Measurements from ENCODE around the gene CLASP1.

The CLASP1 gene

DNA sequence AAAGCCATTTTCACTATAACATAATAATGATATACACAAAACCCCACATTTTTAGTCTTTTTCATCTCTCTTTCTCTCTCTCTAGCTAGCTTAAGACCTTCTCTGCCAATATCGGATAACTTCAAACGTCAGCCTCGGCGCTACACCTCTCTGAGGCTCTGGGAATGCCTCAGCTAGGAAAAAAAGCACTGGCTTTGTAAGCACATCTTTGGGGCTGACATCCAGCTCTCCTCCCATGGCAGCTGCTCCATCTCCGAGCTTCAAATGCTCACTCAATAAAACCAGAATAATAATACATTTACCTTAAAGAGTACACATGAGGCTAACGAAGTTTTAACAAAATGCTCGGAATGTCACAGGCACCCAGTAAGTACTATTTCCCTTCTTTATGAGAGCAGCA lies 107.8 kb downstream of the CLASP1 start:
- Histone ChIP-seq H3K27ac (replicated peaks) (no peak overlapping the region), H3K27me3 (ENCODE audit: insufficient read depth, poor library complexity, severe bottlenecking) (no peaks in the 10 kb centered on the region), H3K4me3 (replicated peaks; ENCODE audit: insufficient read depth, low read length) (no peak overlapping the region)
- no peak for DNase-seq (ENCODE audit: low read depth in 1 of 2, low spot score in 1 of 2)
- TF ChIP-seq SPI1 (IDR thresholded peaks at IDR 0.05; ENCODE audit: borderline replicate concordance, low read depth): no peak
- TF ChIP-seq, protein P1, sequence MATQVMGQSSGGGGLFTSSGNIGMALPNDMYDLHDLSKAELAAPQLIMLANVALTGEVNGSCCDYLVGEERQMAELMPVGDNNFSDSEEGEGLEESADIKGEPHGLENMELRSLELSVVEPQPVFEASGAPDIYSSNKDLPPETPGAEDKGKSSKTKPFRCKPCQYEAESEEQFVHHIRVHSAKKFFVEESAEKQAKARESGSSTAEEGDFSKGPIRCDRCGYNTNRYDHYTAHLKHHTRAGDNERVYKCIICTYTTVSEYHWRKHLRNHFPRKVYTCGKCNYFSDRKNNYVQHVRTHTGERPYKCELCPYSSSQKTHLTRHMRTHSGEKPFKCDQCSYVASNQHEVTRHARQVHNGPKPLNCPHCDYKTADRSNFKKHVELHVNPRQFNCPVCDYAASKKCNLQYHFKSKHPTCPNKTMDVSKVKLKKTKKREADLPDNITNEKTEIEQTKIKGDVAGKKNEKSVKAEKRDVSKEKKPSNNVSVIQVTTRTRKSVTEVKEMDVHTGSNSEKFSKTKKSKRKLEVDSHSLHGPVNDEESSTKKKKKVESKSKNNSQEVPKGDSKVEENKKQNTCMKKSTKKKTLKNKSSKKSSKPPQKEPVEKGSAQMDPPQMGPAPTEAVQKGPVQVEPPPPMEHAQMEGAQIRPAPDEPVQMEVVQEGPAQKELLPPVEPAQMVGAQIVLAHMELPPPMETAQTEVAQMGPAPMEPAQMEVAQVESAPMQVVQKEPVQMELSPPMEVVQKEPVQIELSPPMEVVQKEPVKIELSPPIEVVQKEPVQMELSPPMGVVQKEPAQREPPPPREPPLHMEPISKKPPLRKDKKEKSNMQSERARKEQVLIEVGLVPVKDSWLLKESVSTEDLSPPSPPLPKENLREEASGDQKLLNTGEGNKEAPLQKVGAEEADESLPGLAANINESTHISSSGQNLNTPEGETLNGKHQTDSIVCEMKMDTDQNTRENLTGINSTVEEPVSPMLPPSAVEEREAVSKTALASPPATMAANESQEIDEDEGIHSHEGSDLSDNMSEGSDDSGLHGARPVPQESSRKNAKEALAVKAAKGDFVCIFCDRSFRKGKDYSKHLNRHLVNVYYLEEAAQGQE (IDR thresholded peaks at IDR 0.05; ENCODE audit: insufficient replicate concordance, low read depth): no peak

DNA sequence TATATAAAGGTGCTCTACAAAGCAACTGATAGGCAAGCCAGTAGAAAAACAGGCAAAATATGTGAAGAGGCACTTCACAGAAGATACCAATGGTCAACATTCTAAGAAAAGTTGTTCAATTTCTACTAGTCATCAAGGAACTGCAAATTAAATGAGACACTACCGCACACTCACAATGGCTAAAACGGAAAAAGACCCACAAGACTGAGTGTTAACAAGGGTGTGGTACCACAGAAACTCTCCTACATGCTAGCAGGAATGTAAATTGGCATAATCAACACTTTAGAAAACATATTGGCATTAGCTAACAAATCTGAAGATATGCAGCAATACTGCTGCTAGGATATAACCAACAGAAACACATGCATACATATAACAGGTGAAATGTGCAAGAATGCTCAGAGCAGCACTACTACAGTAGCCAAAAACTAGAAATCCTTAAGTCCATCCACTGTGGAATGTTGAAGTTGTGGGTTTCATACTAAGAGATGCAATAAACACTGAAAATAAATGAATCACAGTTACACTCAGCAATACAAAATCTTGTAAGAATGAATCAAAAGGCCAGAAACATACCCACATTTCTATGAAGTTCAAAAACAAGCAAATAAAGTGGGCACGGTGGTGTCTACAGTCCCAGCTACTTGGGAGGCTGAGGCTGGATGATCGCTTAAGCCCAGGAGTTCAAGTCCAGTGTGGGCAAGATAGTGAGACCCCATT lies 109.4 kb downstream of the CLASP1 start:
- Histone ChIP-seq H3K27me3 (ENCODE audit: insufficient read depth, poor library complexity, severe bottlenecking) (no peaks in the 10 kb centered on the region), H3K4me3 (replicated peaks; ENCODE audit: insufficient read depth, low read length) (no peak overlapping the region), H3K27ac (replicated peaks) (no peak overlapping the region)
- no peak for DNase-seq (ENCODE audit: low read depth in 1 of 2, low spot score in 1 of 2)
- TF ChIP-seq, protein P2, sequence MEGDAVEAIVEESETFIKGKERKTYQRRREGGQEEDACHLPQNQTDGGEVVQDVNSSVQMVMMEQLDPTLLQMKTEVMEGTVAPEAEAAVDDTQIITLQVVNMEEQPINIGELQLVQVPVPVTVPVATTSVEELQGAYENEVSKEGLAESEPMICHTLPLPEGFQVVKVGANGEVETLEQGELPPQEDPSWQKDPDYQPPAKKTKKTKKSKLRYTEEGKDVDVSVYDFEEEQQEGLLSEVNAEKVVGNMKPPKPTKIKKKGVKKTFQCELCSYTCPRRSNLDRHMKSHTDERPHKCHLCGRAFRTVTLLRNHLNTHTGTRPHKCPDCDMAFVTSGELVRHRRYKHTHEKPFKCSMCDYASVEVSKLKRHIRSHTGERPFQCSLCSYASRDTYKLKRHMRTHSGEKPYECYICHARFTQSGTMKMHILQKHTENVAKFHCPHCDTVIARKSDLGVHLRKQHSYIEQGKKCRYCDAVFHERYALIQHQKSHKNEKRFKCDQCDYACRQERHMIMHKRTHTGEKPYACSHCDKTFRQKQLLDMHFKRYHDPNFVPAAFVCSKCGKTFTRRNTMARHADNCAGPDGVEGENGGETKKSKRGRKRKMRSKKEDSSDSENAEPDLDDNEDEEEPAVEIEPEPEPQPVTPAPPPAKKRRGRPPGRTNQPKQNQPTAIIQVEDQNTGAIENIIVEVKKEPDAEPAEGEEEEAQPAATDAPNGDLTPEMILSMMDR (IDR thresholded peaks at IDR 0.05; ENCODE audit: insufficient read depth, low read length): no peak
- no peak for TF ChIP-seq POLR2AphosphoS5 (IDR thresholded peaks at IDR 0.05; ENCODE audit: low read depth)
- TF ChIP-seq, protein P1 (IDR thresholded peaks at IDR 0.05; ENCODE audit: insufficient replicate concordance, low read depth): no peak
- TF ChIP-seq SPI1 (IDR thresholded peaks at IDR 0.05; ENCODE audit: borderline replicate concordance, low read depth): no peak

DNA sequence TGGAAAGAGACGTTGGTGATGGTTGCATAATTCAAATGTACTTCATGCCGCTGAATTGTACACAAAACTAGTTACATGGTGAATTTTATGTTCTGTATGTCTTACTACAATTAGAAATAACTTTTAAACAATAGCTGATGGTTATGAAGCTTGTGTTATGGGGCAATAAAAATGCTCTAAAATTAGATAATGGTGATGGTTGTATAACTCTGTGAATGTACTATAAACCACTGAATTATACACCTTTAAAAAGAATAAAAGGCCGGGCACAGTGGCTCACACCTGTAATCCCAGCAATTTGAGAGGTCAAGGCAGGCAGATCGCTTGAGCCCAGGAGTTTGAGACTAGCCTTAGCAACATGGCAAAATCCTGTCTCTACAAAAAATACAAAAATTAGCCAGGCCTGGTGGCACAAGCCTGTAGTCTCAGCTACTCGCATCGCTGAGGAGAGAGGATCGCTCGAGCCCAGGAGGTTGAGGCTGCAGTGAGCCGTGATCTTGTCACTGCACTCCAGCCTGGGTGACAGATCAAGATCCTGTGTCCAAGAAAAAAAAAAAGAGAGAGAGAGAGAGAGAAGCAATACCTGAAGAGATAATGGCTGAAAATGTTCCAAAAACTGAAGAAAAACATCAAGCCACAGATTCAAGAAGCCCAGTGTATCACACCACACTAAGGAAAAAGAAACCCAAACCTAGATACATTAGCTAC lies 112.3 kb downstream of the CLASP1 start:
- no peak for DNase-seq (ENCODE audit: low read depth in 1 of 2, low spot score in 1 of 2)
- no peak overlapping the region for H3K27ac ChIP-seq (replicated peaks)
- TF ChIP-seq, protein P1 (IDR thresholded peaks at IDR 0.05; ENCODE audit: insufficient replicate concordance, low read depth): no peak
- TF ChIP-seq POLR2AphosphoS5 (IDR thresholded peaks at IDR 0.05; ENCODE audit: low read depth): no peak
- TF ChIP-seq, protein P2 (IDR thresholded peaks at IDR 0.05; ENCODE audit: insufficient read depth, low read length): no peak
- no peak for TF ChIP-seq SPI1 (IDR thresholded peaks at IDR 0.05; ENCODE audit: borderline replicate concordance, low read depth)
- no peak for TF ChIP-seq GABPA (IDR thresholded peaks at IDR 0.05; ENCODE audit: low read depth)

More for the DNA sequence above, 112.3 kb downstream of the CLASP1 start:
- Histone ChIP-seq H3K4me3 (replicated peaks; ENCODE audit: insufficient read depth, low read length) (no peak overlapping the region), H3K27me3 (ENCODE audit: insufficient read depth, poor library complexity, severe bottlenecking) (no peaks in the 10 kb centered on the region)

Data from HL-60 (cell line).